Measurements from ENCODE around the gene CERKL. TPM values are rescaled to one million over a fixed set of nuclear protein-coding genes. Genes with fewer than 3 reads are reported as not detected.

The CERKL gene
- total RNA-seq, 1 donor from 2014 or later, result 0.40 TPM

GRCh38 chr2:181648478-181649155 is 8.3 kb downstream of the CERKL start:
- TF ChIP-seq CTCF (conservative IDR thresholded peaks at IDR 0.05; ENCODE audit: low read depth, low read length), result no peak
- no peak overlapping the region for H3K4me3 ChIP-seq (ENCODE audit: low read depth, low read length)
- no peak for DNase-seq (ENCODE audit: low read depth)

- TF ChIP-seq CTCF (conservative IDR thresholded peaks at IDR 0.05; ENCODE audit: low read depth, low read length), result no peak
- DNase-seq (ENCODE audit: low read depth), result no peak
- no peak overlapping the region for H3K4me3 ChIP-seq (ENCODE audit: low read depth, low read length)
Observed at GRCh38 chr2:181646415-181646987, 10.4 kb downstream of the CERKL start.

- no peak for DNase-seq (ENCODE audit: low read depth)
- no peak overlapping the region for H3K4me3 ChIP-seq (ENCODE audit: low read depth, low read length)
- TF ChIP-seq CTCF (conservative IDR thresholded peaks at IDR 0.05; ENCODE audit: low read depth, low read length), result no peak
Observed at GRCh38 chr2:181643151-181643550, 13.8 kb downstream of the CERKL start.

- H3K4me3 ChIP-seq (ENCODE audit: low read depth, low read length), result no peak overlapping the region
- no peak for TF ChIP-seq CTCF (conservative IDR thresholded peaks at IDR 0.05; ENCODE audit: low read depth, low read length)
- DNase-seq (ENCODE audit: low read depth), result no peak
Observed at GRCh38 chr2:181642086-181642485, 14.8 kb downstream of the CERKL start.

GRCh38 chr2:181639686-181640085 is 17.2 kb downstream of the CERKL start:
- no peak for TF ChIP-seq CTCF (conservative IDR thresholded peaks at IDR 0.05; ENCODE audit: low read depth, low read length)
- H3K4me3 ChIP-seq (ENCODE audit: low read depth, low read length), result no peak overlapping the region
- DNase-seq (ENCODE audit: low read depth), result no peak

GRCh38 chr2:181632733-181633401 is 24.0 kb downstream of the CERKL start:
- no peak for TF ChIP-seq CTCF (conservative IDR thresholded peaks at IDR 0.05; ENCODE audit: low read depth, low read length)
- H3K4me3 ChIP-seq (ENCODE audit: low read depth, low read length), result no peak overlapping the region
- no peak for DNase-seq (ENCODE audit: low read depth)
